Fibroblast of skin of back (primary cell): ENCODE data around the gene DGKH.

ENCODE experiments used
- DNase-seq: peaks from one replicate; pipeline ENCODE4 v3.0.0-alpha.2; 2013

DGKH gene

GRCh38 chr13:42283574-42283973, 235.1 kb downstream of the DGKH start:
- no peak for DNase-seq

- no peak for DNase-seq
Observed at GRCh38 chr13:42284068-42284467, 235.6 kb downstream of the DGKH start.
